ENCODE data around the gene FAM13A.

DNA sequence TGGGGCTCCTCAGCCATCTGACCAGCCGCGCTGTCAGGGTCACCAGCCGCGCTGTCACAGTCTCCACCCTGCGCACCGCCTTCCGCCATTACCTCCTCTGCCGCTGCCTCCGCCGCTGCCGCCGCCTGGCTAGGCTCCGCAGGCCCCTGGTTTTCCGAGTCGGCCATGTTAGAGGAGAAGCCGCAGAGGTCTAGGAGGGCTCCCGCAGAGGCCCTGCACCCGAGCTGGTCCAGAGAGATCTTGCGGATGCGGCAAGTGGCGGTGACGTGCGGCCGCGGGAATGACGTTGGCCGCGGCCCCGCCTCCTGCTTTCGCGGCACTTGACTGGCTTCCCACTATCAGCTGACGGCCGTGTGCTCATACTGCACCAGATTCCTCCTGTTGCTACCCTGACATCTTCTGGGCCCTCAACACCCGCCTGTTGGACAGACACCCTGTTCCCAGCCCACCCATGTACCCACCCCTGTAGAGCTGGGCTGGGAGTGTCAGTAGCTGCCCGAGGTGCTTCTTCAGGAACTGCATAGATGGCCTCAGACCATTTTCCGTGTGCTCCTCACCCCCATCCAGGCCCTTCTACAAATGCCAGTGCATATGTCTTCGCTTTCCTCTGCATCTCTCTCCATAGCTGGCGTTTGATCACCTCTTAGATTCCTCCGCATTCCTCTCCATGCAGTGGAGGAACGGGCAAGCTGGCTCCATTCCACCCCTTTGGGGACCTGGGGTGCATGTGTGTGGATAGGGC, 359.2 kb downstream of the FAM13A start, which contains the start of gene NAP1L5:
- TF ChIP-seq, protein P1, sequence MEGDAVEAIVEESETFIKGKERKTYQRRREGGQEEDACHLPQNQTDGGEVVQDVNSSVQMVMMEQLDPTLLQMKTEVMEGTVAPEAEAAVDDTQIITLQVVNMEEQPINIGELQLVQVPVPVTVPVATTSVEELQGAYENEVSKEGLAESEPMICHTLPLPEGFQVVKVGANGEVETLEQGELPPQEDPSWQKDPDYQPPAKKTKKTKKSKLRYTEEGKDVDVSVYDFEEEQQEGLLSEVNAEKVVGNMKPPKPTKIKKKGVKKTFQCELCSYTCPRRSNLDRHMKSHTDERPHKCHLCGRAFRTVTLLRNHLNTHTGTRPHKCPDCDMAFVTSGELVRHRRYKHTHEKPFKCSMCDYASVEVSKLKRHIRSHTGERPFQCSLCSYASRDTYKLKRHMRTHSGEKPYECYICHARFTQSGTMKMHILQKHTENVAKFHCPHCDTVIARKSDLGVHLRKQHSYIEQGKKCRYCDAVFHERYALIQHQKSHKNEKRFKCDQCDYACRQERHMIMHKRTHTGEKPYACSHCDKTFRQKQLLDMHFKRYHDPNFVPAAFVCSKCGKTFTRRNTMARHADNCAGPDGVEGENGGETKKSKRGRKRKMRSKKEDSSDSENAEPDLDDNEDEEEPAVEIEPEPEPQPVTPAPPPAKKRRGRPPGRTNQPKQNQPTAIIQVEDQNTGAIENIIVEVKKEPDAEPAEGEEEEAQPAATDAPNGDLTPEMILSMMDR (conservative IDR thresholded peaks at IDR 0.05; ENCODE audit: low read depth, low read length), result no peak
- TF ChIP-seq POLR2A (IDR thresholded peaks at IDR 0.05; ENCODE audit: low read depth, low read length) (peak; percentile 42; the same call in 1 of the 2 replicates), CEBPB (IDR thresholded peaks at IDR 0.05; ENCODE audit: low read depth, low read length) (no peak), NFE2L2 (IDR thresholded peaks at IDR 0.05; ENCODE audit: low read depth, low read length) (no peak), RAD21 (IDR thresholded peaks at IDR 0.05; ENCODE audit: low read length) (no peak)
- TF ChIP-seq, protein P2, sequence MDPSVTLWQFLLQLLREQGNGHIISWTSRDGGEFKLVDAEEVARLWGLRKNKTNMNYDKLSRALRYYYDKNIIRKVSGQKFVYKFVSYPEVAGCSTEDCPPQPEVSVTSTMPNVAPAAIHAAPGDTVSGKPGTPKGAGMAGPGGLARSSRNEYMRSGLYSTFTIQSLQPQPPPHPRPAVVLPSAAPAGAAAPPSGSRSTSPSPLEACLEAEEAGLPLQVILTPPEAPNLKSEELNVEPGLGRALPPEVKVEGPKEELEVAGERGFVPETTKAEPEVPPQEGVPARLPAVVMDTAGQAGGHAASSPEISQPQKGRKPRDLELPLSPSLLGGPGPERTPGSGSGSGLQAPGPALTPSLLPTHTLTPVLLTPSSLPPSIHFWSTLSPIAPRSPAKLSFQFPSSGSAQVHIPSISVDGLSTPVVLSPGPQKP (IDR thresholded peaks at IDR 0.05; ENCODE audit: borderline replicate concordance, low read depth, low read length), result no peak

Data from IMR-90 (cell line).